Trophoblast cell (in vitro differentiated cells and primary cell): Measurements from ENCODE around the gene MYO16.
A peak's percentile ranks its signal among the peaks of the same experiment; 100 is the strongest.

Experiments used
- DNase-seq, 2 donors: peaks; one replicate each; pipeline ENCODE4 v3.0.0-alpha.2; 2016
- H2AFZ ChIP-seq: 2 replicates; pipeline ENCODE4 v1.6.1; 2013; ENCODE audit warnings: low read length, moderate library complexity, mild to moderate bottlenecking; ENCODE audit not compliant: insufficient read depth, poor library complexity
- H2AK5ac ChIP-seq: 2 replicates; pipeline ENCODE4 v1.6.1; 2013; ENCODE audit warnings: mild to moderate bottlenecking, low read length
- H2BK120ac ChIP-seq: 2 replicates; pipeline ENCODE4 v1.6.1; 2013; ENCODE audit warnings: low read length, mild to moderate bottlenecking, moderate library complexity; ENCODE audit not compliant: insufficient read depth, poor library complexity
- H2BK12ac ChIP-seq: 2 replicates; pipeline ENCODE4 v1.6.1; 2013; ENCODE audit warnings: mild to moderate bottlenecking, low read length, moderate library complexity
- H2BK5ac ChIP-seq: 2 replicates; pipeline ENCODE4 v1.6.1; 2013; ENCODE audit warnings: low read length, low read depth, moderate library complexity, mild to moderate bottlenecking; ENCODE audit not compliant: poor library complexity
- H3K14ac ChIP-seq: 2 replicates; pipeline ENCODE4 v1.6.1; 2013; ENCODE audit warnings: mild to moderate bottlenecking, low read length
- H3K18ac ChIP-seq: 2 replicates; pipeline ENCODE4 v1.6.1; 2013; ENCODE audit warnings: mild to moderate bottlenecking, low read length
- H3K23ac ChIP-seq: 2 replicates; pipeline ENCODE4 v1.6.1; 2013; ENCODE audit warnings: low read length
- H3K27ac ChIP-seq: 2 replicates; pipeline ENCODE4 v1.5.1; 2013; ENCODE audit warnings: low read depth, mild to moderate bottlenecking, inconsistent platforms, low read length, moderate library complexity
- H3K27me3 ChIP-seq: 2 replicates; pipeline ENCODE4 v1.6.1; 2013; ENCODE audit warnings: inconsistent platforms, mild to moderate bottlenecking, low read length, moderate library complexity; ENCODE audit not compliant: insufficient read depth
- H3K36me3 ChIP-seq, 2 experiments: 1 replicate in 1 of 2; 2 replicates in 1 of 2; pipeline ENCODE4 v1.6.1; 2013; ENCODE audit warnings: low read length in 2 of 2, mild to moderate bottlenecking in 2 of 2, moderate library complexity in 1 of 2; ENCODE audit not compliant: insufficient read depth in 2 of 2, control insufficient read depth in 1 of 2
- H3K4ac ChIP-seq: 2 replicates; pipeline ENCODE4 v1.6.1; 2013; ENCODE audit warnings: low read depth, mild to moderate bottlenecking, low read length, moderate library complexity
- H3K4me1 ChIP-seq, 2 experiments: 1 replicate in 1 of 2; 2 replicates in 1 of 2; pipeline ENCODE4 v1.6.1; 2013; ENCODE audit warnings: low read length in 2 of 2, mild to moderate bottlenecking in 2 of 2, moderate library complexity in 1 of 2; ENCODE audit not compliant: insufficient read depth in 2 of 2, control insufficient read depth in 1 of 2
- H3K4me2 ChIP-seq: 2 replicates; pipeline ENCODE4 v1.6.1; 2013; ENCODE audit warnings: inconsistent platforms, mild to moderate bottlenecking, low read length, moderate library complexity
- H3K4me3 ChIP-seq: 2 replicates; pipeline ENCODE4 v1.5.1; 2013; ENCODE audit warnings: mild to moderate bottlenecking, low read depth, low read length, inconsistent platforms
- H3K79me1 ChIP-seq: one replicate; pipeline ENCODE4 v1.6.1; 2013; ENCODE audit warnings: low read length
- H3K79me2 ChIP-seq: 2 replicates; pipeline ENCODE4 v1.6.1; 2013; ENCODE audit warnings: low read length, mild to moderate bottlenecking; ENCODE audit not compliant: control insufficient read depth, insufficient read depth, poor library complexity
- H3K9ac ChIP-seq: 2 replicates; pipeline ENCODE4 v1.6.1; 2013; ENCODE audit warnings: mild to moderate bottlenecking, low read length
- H3K9me3 ChIP-seq: 2 replicates; pipeline ENCODE4 v1.6.1; 2013; ENCODE audit warnings: low read depth, mild to moderate bottlenecking, control low read depth, inconsistent platforms, low read length; ENCODE audit not compliant: insufficient read depth
- H4K12ac ChIP-seq: 2 replicates; pipeline ENCODE4 v1.6.1; 2013; ENCODE audit warnings: low read depth, mild to moderate bottlenecking, low read length, moderate library complexity
- H4K8ac ChIP-seq: 2 replicates; pipeline ENCODE4 v1.6.1; 2013; ENCODE audit warnings: low read depth, mild to moderate bottlenecking, low read length, moderate library complexity
- H4K91ac ChIP-seq: one replicate; pipeline ENCODE4 v1.6.1; 2013; ENCODE audit warnings: low read depth, mild to moderate bottlenecking, low read length, moderate library complexity
- WGBS: extraction: QIAGEN DNeasy Blood & Tissue Kit; methylation state at CpG from one replicate; pipeline ENCODE4 v1.1.7; 2013; ENCODE audit warnings: missing lambda C conversion rate; ENCODE audit not compliant: insufficient read length, insufficient coverage; ENCODE audit errors: extremely low coverage; 5-methylcytosine and 5-hydroxymethylcytosine counted together

MYO16 gene

DNA sequence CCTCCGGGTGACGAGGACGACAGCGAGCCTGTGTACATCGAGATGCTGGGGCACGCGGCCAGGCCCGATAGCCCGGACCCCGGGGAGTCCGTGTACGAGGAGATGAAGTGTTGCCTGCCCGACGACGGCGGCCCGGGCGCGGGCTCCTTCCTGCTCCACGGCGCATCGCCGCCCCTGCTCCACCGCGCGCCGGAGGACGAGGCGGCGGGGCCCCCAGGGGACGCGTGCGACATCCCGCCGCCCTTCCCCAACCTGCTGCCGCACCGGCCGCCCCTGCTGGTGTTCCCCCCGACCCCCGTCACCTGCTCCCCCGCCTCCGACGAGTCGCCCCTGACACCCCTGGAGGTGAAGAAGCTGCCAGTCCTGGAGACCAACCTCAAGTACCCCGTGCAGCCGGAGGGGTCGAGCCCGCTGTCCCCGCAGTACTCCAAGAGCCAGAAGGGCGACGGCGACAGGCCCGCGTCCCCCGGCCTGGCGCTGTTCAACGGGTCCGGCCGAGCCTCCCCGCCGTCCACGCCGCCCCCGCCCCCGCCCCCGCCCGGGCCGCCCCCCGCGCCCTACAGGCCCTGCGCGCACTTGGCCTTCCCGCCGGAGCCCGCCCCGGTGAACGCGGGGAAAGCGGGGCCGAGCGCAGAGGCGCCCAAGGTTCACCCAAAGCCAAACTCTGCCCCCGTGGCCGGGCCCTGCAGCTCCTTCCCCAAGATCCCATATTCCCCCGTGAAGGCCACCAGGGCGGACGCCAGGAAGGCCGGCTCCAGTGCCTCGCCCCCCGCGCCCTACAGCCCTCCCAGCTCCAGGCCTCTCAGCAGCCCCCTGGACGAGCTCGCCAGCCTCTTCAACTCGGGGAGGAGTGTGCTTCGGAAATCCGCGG, 511.3 kb downstream of the MYO16 start:
- no peak overlapping the region for H4K12ac ChIP-seq
- no peaks in the 10 kb centered on the region for H3K79me2 ChIP-seq
- H3K18ac ChIP-seq = no peak overlapping the region
- no peak overlapping the region for H3K4me2 ChIP-seq
- H3K36me3 ChIP-seq = peaks cover 0 to 1% of the 10 kb centered on the region in 2 experiments
- no peak overlapping the region for H3K4me3 ChIP-seq
- no peak for DNase-seq
- H3K23ac ChIP-seq = no peak overlapping the region
- H3K14ac ChIP-seq = no peak overlapping the region
- no peak overlapping the region for H3K9ac ChIP-seq
- H4K8ac ChIP-seq = no peak overlapping the region
- H3K4me1 ChIP-seq = no peaks in the 10 kb centered on the region
- WGBS = no CpG with 5 or more reads among the region's 97 CpGs
- no peak overlapping the region for H3K27ac ChIP-seq
- H3K79me1 ChIP-seq = no peaks in the 10 kb centered on the region
- H4K91ac ChIP-seq = no peak overlapping the region
- no peak overlapping the region for H2AFZ ChIP-seq
- H2BK120ac ChIP-seq = no peak overlapping the region
- no peak overlapping the region for H3K4ac ChIP-seq
- H2BK5ac ChIP-seq = no peak overlapping the region
- no peak overlapping the region for H2AK5ac ChIP-seq
- no peaks in the 10 kb centered on the region for H3K27me3 ChIP-seq
- peaks cover 10% of the 10 kb centered on the region for H3K9me3 ChIP-seq
- no peak overlapping the region for H2BK12ac ChIP-seq

DNA sequence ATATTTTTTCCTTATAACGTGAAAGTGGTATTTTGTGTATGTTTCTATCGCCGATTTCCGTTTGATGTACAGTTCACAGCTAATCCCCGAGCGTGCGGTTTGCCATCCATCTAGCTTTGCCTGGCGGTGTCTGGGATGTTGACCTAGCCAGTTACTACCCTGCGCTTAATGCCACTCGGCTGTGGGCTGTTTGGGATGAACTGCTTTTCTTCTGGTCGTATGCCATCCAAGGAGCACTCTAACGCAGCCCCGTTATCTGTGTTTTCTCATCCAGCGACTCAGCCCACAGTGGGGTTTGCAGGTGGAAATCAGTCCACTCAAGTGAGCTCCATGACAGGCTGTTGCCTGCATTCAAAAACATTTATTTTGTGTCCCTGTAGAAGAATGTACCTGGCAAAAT, 512.3 kb downstream of the MYO16 start:
- Histone ChIP-seq H4K91ac (no peak overlapping the region), H3K79me2 (no peaks in the 10 kb centered on the region), H4K12ac (no peak overlapping the region), H3K14ac (no peak overlapping the region), H3K23ac (no peak overlapping the region), H2BK120ac (no peak overlapping the region), H2AFZ (no peak overlapping the region), H3K4me1 (no peaks in the 10 kb centered on the region), H3K36me3 (peaks cover 0 to 1% of the 10 kb centered on the region in 2 experiments), H3K4me2 (no peak overlapping the region), H3K4me3 (no peak overlapping the region), H3K27me3 (no peaks in the 10 kb centered on the region), H3K18ac (no peak overlapping the region), H3K9me3 (peaks cover 10% of the 10 kb centered on the region), H3K79me1 (no peaks in the 10 kb centered on the region), H3K27ac (no peak overlapping the region), H2AK5ac (no peak overlapping the region), H2BK12ac (no peak overlapping the region), H3K9ac (no peak overlapping the region), H2BK5ac (no peak overlapping the region), H3K4ac (no peak overlapping the region), H4K8ac (no peak overlapping the region)
- no peak for DNase-seq
- WGBS = no CpG with 5 or more reads among the region's 14 CpGs

GRCh38 chr13:109144693-109145437, 515.5 kb downstream of the MYO16 start:
- peaks cover 7% of the 10 kb centered on the region for H3K9me3 ChIP-seq
- H3K4ac ChIP-seq = no peak overlapping the region
- no peak overlapping the region for H3K27ac ChIP-seq
- no peaks in the 10 kb centered on the region for H3K27me3 ChIP-seq
- no peak overlapping the region for H2AFZ ChIP-seq
- no peaks in the 10 kb centered on the region for H3K36me3 ChIP-seq
- no peak overlapping the region for H4K8ac ChIP-seq
- H3K23ac ChIP-seq = no peak overlapping the region
- no peak overlapping the region for H2BK5ac ChIP-seq
- H3K9ac ChIP-seq = no peak overlapping the region
- no peak overlapping the region for H3K18ac ChIP-seq
- no peak overlapping the region for H3K14ac ChIP-seq
- no peaks in the 10 kb centered on the region for H3K79me1 ChIP-seq
- no peaks in the 10 kb centered on the region for H3K79me2 ChIP-seq
- H4K91ac ChIP-seq = no peak overlapping the region
- no peak overlapping the region for H2AK5ac ChIP-seq
- H2BK12ac ChIP-seq = no peak overlapping the region
- H3K4me3 ChIP-seq = no peak overlapping the region
- H3K4me1 ChIP-seq = peaks cover 0 to 6% of the 10 kb centered on the region in 2 experiments
- DNase-seq = no peak
- H3K4me2 ChIP-seq = no peak overlapping the region
- no CpG with 5 or more reads among the region's 5 CpGs for WGBS
- no peak overlapping the region for H2BK120ac ChIP-seq
- no peak overlapping the region for H4K12ac ChIP-seq

- Histone ChIP-seq H3K27me3 (no peaks in the 10 kb centered on the region), H3K4me1 (peaks cover 0 to 6% of the 10 kb centered on the region in 2 experiments), H3K14ac (no peak overlapping the region), H2BK120ac (no peak overlapping the region), H2AFZ (no peak overlapping the region), H3K79me1 (no peaks in the 10 kb centered on the region), H3K9ac (no peak overlapping the region), H2AK5ac (no peak overlapping the region), H3K4ac (no peak overlapping the region), H4K8ac (no peak overlapping the region), H2BK12ac (no peak overlapping the region), H3K4me2 (no peak overlapping the region), H3K27ac (no peak overlapping the region), H3K36me3 (no peaks in the 10 kb centered on the region), H4K12ac (no peak overlapping the region), H4K91ac (no peak overlapping the region), H3K23ac (no peak overlapping the region), H3K4me3 (no peak overlapping the region), H3K18ac (no peak overlapping the region), H3K79me2 (no peaks in the 10 kb centered on the region), H3K9me3 (peaks cover 1% of the 10 kb centered on the region), H2BK5ac (no peak overlapping the region)
- DNase-seq = peak; percentile 27 to 70
- no CpG with 5 or more reads among the region's 4 CpGs for WGBS
These were observed 516.2 kb downstream of the MYO16 start for GRCh38 chr13:109145631-109146030.
